Pons (tissue), 1 donor: ENCODE results near the gene CNR2.
"Not testable (repeated sequence)": the region's sequence is repeated elsewhere in the genome, so short reads cannot be mapped to it uniquely, and the experiment has no call there.

ENCODE experiments used
- DNase-seq: peaks from one replicate; pipeline ENCODE4 v3.0.0-alpha.2; 2016; ENCODE audit warnings: low spot score

The CNR2 gene

GRCh38 chr1:23885222-23885621, 27.9 kb downstream of the CNR2 start:
- DNase-seq, result no peak

GRCh38 chr1:23882746-23883145, 30.4 kb downstream of the CNR2 start:
- no peak for DNase-seq

- DNase-seq, result no peak
Observed at GRCh38 chr1:23879809-23880208, 33.4 kb downstream of the CNR2 start.

- DNase-seq, result no peak
Observed at GRCh38 chr1:23878668-23879067, 34.5 kb downstream of the CNR2 start.

- DNase-seq, result no peak
Observed at GRCh38 chr1:23875382-23875781, 37.8 kb downstream of the CNR2 start.

- DNase-seq, result no peak
Observed at GRCh38 chr1:23872421-23872820, 40.7 kb downstream of the CNR2 start.

GRCh38 chr1:23869051-23869450, 44.1 kb downstream of the CNR2 start:
- peak; percentile 11 for DNase-seq

- DNase-seq, result no peak
Observed at GRCh38 chr1:23868557-23869016, 44.6 kb downstream of the CNR2 start.

- peak; percentile 95 for DNase-seq
Observed at GRCh38 chr1:23867895-23868556, 45.1 kb downstream of the CNR2 start, which contains the start of gene FUCA1. TSS of gene FUCA1 (minus strand) at chr1:23868290. CDS start at chr1:23868286, 4 bp downstream.

- no peak for DNase-seq
Observed at GRCh38 chr1:23867542-23867894, 45.6 kb downstream of the CNR2 start.

- DNase-seq, result peak; percentile 37
Observed at GRCh38 chr1:23865543-23865930, 47.6 kb downstream of the CNR2 start.

- no peak for DNase-seq
Observed at GRCh38 chr1:23864801-23865542, 48.2 kb downstream of the CNR2 start.

- peak; percentile 26 for DNase-seq
Observed at GRCh38 chr1:23862640-23863039, 50.5 kb downstream of the CNR2 start.

GRCh38 chr1:23854568-23854967, 58.6 kb downstream of the CNR2 start:
- peak; percentile 38 for DNase-seq

GRCh38 chr1:23853124-23853523, 60.0 kb downstream of the CNR2 start:
- not testable (repeated sequence) for DNase-seq

GRCh38 chr1:23851406-23851805, 61.8 kb downstream of the CNR2 start:
- DNase-seq, result not testable (repeated sequence)

GRCh38 chr1:23848673-23849616, 64.2 kb downstream of the CNR2 start:
- no peak for DNase-seq

GRCh38 chr1:23847482-23848095, 65.6 kb downstream of the CNR2 start:
- DNase-seq, result not testable (repeated sequence)

- DNase-seq, result no peak
Observed at GRCh38 chr1:23845163-23845562, 68.0 kb downstream of the CNR2 start.

GRCh38 chr1:23843644-23844043, 69.5 kb downstream of the CNR2 start:
- no peak for DNase-seq

- no peak for DNase-seq
Observed at GRCh38 chr1:23838401-23838866, 74.7 kb downstream of the CNR2 start.

GRCh38 chr1:23837908-23838307, 75.3 kb downstream of the CNR2 start:
- no peak for DNase-seq
